ENCODE data around the gene PDE5A. TPM values are rescaled to one million over a fixed set of nuclear protein-coding genes. Genes with fewer than 3 reads are reported as not detected.

PDE5A gene
- total and polyA plus RNA-seq, 2 donors (not counting 1 experiment from before 2014, with no cell fraction given): 0.49 to 1.4 TPM

- Mint-ChIP-seq H3K4me3 (no peak overlapping the region), H3K27me3 (peaks cover 5% of the 10 kb centered on the region)
- no CpG with 5 or more reads among the region's 5 CpGs for WGBS (ENCODE audit: insufficient coverage)
These were observed 34.9 kb downstream of the PDE5A start for GRCh38 chr4:119593698-119594097.

GRCh38 chr4:119592830-119593229 lies 35.8 kb downstream of the PDE5A start:
- Mint-ChIP-seq H3K27me3 (no peaks in the 10 kb centered on the region), H3K4me3 (no peak overlapping the region), H3K27ac (no peak overlapping the region), H3K4me1 (no peaks in the 10 kb centered on the region), H3K9me3 (ENCODE audit: insufficient read depth) (no peaks in the 10 kb centered on the region)
- intact Hi-C loops (cut with micrococcal nuclease): no loop called here
- no peak for TF ChIP-seq EZH2 (IDR thresholded peaks at IDR 0.05; ENCODE audit: borderline replicate concordance, insufficient read depth, low read depth, low read length, poor library complexity, severe bottlenecking)
- TF ChIP-seq CTCF (IDR thresholded peaks at IDR 0.05): no peak
- Histone ChIP-seq H3K4me1 (ENCODE audit: control insufficient read depth in 2 of 2, insufficient read depth in 2 of 2, low read length in 2 of 2) (no peaks in the 10 kb centered on the region), H3K9ac (ENCODE audit: low read length) (no peak overlapping the region), H3K9me3 (ENCODE audit: control extremely low read depth in 1 of 3, control insufficient read depth in 2 of 3, insufficient read depth in 1 of 3, low read length in 2 of 3) (no peaks in the 10 kb centered on the region), H3K27ac (ENCODE audit: low read length in 2 of 2) (no peak overlapping the region), H2AFZ (ENCODE audit: insufficient read depth, low read depth, low read length, poor library complexity, severe bottlenecking) (no peak overlapping the region), H4K20me1 (ENCODE audit: control insufficient read depth, insufficient read depth, low read length, poor library complexity, severe bottlenecking) (no peaks in the 10 kb centered on the region), H3K4me3 (ENCODE audit: control extremely low read depth in 1 of 5, extremely low read depth in 1 of 5, insufficient read depth in 1 of 5, low read depth in 2 of 5, low read length in 4 of 5) (no peak overlapping the region), H3K27me3 (replicated peaks in 1 of 4; ENCODE audit: control extremely low read depth in 1 of 4, control insufficient read depth in 3 of 4, insufficient read depth in 4 of 4, low read length in 3 of 4) (no peaks in the 10 kb centered on the region), H3K36me3 (replicated peaks in 1 of 2; ENCODE audit: control extremely low read depth in 1 of 2, control insufficient read depth in 1 of 2, extremely low read depth in 1 of 2, insufficient read depth in 2 of 2, low read length in 1 of 2) (no peaks in the 10 kb centered on the region), H3K79me2 (ENCODE audit: control insufficient read depth, insufficient read depth, low read length) (no peaks in the 10 kb centered on the region), H3K4me2 (replicated peaks; ENCODE audit: low read depth, low read length, poor library complexity, severe bottlenecking) (no peak overlapping the region)
- ChIA-PET CTCF (no interaction called here), POLR2A (interaction anchor here (0.5 kb wide), 1 partner anchor 45 kb away, joined by 6 read pairs; no protein-coding TSS in a partner anchor)
- ATAC-seq (ENCODE audit: low read depth) (no peak), DNase-seq (no peak)
- WGBS (ENCODE audit: insufficient coverage): no CpG with 5 or more reads among the region's 1 CpG

More at GRCh38 chr4:119593698-119594097, 34.9 kb downstream of the PDE5A start:
- Histone ChIP-seq H3K36me3 (replicated peaks in 1 of 2; ENCODE audit: control extremely low read depth in 1 of 2, control insufficient read depth in 1 of 2, extremely low read depth in 1 of 2, insufficient read depth in 2 of 2, low read length in 1 of 2) (no peaks in the 10 kb centered on the region), H2AFZ (ENCODE audit: insufficient read depth, low read depth, low read length, poor library complexity, severe bottlenecking) (no peak overlapping the region), H3K27me3 (replicated peaks in 1 of 4; ENCODE audit: control extremely low read depth in 1 of 4, control insufficient read depth in 3 of 4, insufficient read depth in 4 of 4, low read length in 3 of 4) (no peaks in the 10 kb centered on the region), H3K9ac (ENCODE audit: low read length) (no peak overlapping the region), H3K27ac (ENCODE audit: low read length in 2 of 2) (no peak overlapping the region), H3K9me3 (ENCODE audit: control extremely low read depth in 1 of 3, control insufficient read depth in 2 of 3, insufficient read depth in 1 of 3, low read length in 2 of 3) (peaks cover 0 to 1% (median 0%) of the 10 kb centered on the region in 3 donors), H3K4me3 (ENCODE audit: control extremely low read depth in 1 of 5, extremely low read depth in 1 of 5, insufficient read depth in 1 of 5, low read depth in 2 of 5, low read length in 4 of 5) (no peak overlapping the region), H3K79me2 (ENCODE audit: control insufficient read depth, insufficient read depth, low read length) (no peaks in the 10 kb centered on the region), H3K4me2 (replicated peaks; ENCODE audit: low read depth, low read length, poor library complexity, severe bottlenecking) (no peak overlapping the region), H3K4me1 (ENCODE audit: control insufficient read depth in 2 of 2, insufficient read depth in 2 of 2, low read length in 2 of 2) (no peaks in the 10 kb centered on the region), H4K20me1 (ENCODE audit: control insufficient read depth, insufficient read depth, low read length, poor library complexity, severe bottlenecking) (no peaks in the 10 kb centered on the region)
- no peak for TF ChIP-seq CTCF (IDR thresholded peaks at IDR 0.05)
- TF ChIP-seq EZH2 (IDR thresholded peaks at IDR 0.05; ENCODE audit: borderline replicate concordance, insufficient read depth, low read depth, low read length, poor library complexity, severe bottlenecking): no peak
- H3K4me1 Mint-ChIP-seq: no peaks in the 10 kb centered on the region
- ChIA-PET POLR2A (no interaction called here), CTCF (no interaction called here)
- no peak overlapping the region for H3K27ac Mint-ChIP-seq
- no peak for ATAC-seq (ENCODE audit: low read depth)
- intact Hi-C loops (cut with micrococcal nuclease): no loop called here
- DNase-seq: no peak
- H3K9me3 Mint-ChIP-seq (ENCODE audit: insufficient read depth): no peaks in the 10 kb centered on the region
